IPS-NIHi7 (cell line): ENCODE data around the gene IFNL4.
"Not testable (repeated sequence)": the region's sequence is repeated elsewhere in the genome, so short reads cannot be mapped to it uniquely, and the experiment has no call there.

Source experiments
- DNase-seq: peaks from one replicate; pipeline ENCODE4 v3.0.0; 2012; ENCODE audit warnings: mixed read lengths; ENCODE audit errors: extremely low spot score

Gene IFNL4

DNA sequence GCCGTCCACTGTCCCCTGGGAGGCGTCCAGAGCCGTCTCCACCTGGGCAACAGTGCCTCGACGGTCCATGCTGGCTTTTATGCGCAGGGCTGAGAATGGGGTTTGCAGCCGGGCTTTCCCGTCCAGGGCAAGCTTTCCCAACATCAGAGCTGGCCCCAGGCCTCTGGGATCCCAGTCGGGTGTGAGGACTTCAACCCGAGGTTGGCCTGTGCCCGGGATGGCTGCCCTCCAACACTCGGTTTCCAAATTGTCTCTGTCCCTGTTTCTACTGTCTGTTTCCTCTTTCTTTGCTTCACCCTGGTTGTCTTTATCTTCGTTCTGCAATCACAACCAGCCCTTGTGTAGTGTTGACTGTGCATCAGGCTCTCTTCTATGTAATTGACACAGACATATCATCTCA lies at the start of gene IFNL4:
Gene IFNL4 (minus strand): TSS at position 51 of the 400 bp plus-strand sequence.
- DNase-seq, result no peak

DNA sequence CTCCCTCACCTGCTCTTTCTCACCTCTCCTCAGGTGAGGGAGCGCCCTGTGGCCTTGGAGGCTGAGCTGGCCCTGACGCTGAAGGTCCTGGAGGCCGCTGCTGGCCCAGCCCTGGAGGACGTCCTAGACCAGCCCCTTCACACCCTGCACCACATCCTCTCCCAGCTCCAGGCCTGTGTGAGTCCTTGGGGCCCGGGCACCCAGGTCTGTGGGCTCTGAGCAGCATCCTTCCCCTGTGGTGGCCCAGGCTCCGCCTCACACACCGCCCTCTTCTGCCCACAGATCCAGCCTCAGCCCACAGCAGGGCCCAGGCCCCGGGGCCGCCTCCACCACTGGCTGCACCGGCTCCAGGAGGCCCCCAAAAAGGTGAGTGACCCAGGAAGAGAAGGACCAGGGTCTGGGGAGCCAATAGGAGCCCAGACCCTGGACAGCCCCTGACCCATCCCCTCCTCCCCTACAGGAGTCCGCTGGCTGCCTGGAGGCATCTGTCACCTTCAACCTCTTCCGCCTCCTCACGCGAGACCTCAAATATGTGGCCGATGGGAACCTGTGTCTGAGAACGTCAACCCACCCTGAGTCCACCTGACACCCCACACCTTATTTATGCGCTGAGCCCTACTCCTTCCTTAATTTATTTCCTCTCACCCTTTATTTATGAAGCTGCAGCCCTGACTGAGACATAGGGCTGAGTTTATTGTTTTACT lies 49.4 kb upstream of the IFNL4 start:
- no peak for DNase-seq

- DNase-seq, result no peak
Observed at GRCh38 chr19:39296906-39297305, 48.2 kb upstream of the IFNL4 start.

- no peak for DNase-seq
Observed at GRCh38 chr19:39296055-39296645, 47.5 kb upstream of the IFNL4 start, which contains the start of gene IFNL1. IFNL1 (plus strand) TSS chr19:39296407; CDS start chr19:39296422, 15 bp downstream.

DNA sequence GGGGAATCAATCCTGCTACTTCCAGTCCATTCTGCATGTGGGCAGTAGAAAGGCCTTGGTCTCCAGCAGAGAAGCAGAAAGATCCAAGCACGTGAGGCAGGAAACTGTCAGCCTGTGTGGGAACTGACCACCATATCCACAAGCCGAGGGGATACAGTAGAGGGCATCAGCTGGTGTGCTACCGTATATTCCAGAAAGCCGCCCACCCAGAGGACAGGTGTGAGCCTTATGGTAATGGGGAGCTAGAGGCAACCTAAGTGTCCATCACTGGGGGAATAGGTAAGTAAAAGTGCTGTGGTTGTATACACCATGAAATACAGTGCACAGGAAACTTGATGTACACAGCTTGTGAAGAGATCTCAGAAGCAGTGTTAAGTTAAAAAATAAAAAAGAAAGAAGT lies 44.7 kb upstream of the IFNL4 start:
- no peak for DNase-seq

DNA sequence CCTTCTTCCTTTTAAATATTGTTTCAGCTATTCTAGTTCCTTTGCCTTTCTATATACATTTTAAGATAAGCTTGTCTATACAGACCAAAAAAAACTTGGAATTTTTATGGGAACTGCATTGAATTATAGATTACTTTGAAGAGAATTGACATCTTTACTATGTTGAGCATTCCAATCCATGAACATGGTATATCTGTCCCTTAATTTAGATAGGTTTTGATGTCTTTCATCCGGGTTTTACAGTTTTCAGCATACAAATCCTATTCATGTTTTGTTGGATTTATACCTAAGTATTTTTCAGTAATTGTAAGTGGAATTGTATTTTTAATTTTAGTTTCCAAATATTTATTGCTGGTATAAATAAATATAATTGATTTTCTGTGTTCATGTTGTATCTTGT lies 35.4 kb upstream of the IFNL4 start:
- no peak for DNase-seq

- DNase-seq, result no peak
Observed at GRCh38 chr19:39282021-39282420, 33.4 kb upstream of the IFNL4 start.

DNA sequence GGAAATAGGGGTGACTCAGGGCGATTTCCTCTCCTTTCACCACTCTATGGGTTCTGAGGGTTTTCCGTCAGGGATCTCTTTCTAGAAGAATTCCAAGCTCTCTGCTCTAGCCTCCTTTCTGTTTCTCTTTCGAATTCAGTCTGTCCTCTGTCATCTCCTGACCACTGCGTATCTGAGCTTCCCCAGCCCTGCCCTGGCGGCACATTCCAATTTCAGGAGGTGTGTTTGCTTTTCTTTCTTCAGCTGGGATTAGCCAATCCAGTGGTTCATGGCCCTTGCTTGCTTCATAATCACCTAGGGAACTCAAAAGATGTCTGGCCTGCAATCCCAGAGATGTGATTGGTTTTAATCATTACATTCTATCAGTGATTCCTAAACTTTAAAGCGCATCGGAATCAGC lies 28.9 kb upstream of the IFNL4 start:
- DNase-seq, result no peak

GRCh38 chr19:39276740-39277139 lies 28.1 kb upstream of the IFNL4 start:
- no peak for DNase-seq

- no peak for DNase-seq
Observed at GRCh38 chr19:39275578-39275977, 26.9 kb upstream of the IFNL4 start.

DNA sequence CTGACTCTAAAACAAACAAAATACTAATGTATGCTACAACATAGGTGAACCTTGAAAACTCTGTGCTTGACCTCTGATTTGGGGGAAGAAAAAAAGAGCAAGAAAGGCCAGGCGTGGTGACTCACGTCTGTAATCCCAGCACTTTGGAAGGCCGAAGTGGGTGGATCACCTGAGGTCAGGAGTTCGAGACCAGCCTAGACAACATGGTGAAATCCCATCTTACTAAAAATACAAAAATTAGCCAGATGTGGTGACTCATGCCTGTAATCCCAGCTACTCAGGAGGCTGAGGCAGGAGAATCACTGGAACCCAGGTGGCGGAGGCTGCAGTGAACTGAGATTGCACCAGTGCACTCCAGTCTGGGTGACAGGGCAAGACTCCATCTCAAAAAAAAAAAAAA lies 25.2 kb upstream of the IFNL4 start:
- DNase-seq, result not testable (repeated sequence)

- DNase-seq, result no peak
Observed at GRCh38 chr19:39270036-39270871, 21.6 kb upstream of the IFNL4 start.

GRCh38 chr19:39269369-39269768 lies 20.7 kb upstream of the IFNL4 start:
- not testable (repeated sequence) for DNase-seq

GRCh38 chr19:39268531-39269223 lies 20.0 kb upstream of the IFNL4 start:
- not testable (repeated sequence) for DNase-seq

GRCh38 chr19:39268085-39268484 lies 19.4 kb upstream of the IFNL4 start, which contains the start of gene IFNL2:
IFNL2 (plus strand) TSS chr19:39268396; CDS start chr19:39268569, 173 bp downstream.
- not testable (repeated sequence) for DNase-seq

- peak; percentile 68 for DNase-seq
Observed at GRCh38 chr19:39265321-39265916, 16.8 kb upstream of the IFNL4 start.

GRCh38 chr19:39264306-39265290 lies 15.9 kb upstream of the IFNL4 start:
- DNase-seq, result peak; percentile 60

DNA sequence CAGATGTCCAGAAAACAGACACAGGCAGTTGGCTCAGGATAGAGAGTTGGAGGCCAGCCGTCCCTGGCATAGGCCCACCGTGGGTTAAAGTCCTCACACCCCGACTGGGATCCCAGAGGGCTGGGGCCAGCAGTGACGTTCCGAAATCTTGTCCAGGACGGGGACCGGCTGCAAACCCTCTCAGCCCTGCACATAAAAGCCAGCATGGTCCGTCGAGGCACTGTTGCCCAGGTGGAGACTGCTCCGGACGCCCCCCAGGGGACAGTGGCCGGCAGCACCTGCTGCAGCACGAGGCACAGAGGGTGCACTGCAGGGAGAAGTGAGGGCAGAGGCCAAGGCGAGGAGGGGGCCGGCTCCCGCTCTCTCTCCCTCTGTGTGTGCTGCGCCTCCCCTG lies 15.3 kb upstream of the IFNL4 start:
- no peak for DNase-seq

GRCh38 chr19:39262496-39262895 lies 13.8 kb upstream of the IFNL4 start:
- DNase-seq, result no peak

DNA sequence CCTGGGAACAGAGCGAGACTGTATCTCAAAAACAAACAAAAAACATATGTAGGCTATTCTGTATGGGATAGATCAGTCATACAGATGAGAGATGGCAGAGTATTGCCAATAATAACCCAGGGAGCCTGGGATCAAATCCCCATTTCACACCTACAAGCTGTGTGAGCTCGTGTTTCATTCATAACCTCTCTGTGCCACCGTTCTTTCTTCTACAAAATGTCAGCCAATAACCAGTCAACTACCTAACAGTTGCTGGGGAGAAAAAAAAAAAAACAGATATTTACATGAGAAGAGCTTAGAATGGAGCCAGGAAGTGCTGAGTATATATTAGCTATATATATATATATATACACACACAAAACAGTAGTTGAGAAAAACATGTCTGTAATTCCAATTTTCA lies 13.0 kb upstream of the IFNL4 start:
- no peak for DNase-seq
